Adrenal gland (tissue), 5 donors: Measurements from ENCODE around the gene GLRB.

ENCODE experiments used
- POLR2A ChIP-seq, 2 donors: fragments of 450-650 bp; IDR thresholded peaks; one replicate each; pipeline ENCODE4 v1.6.1; 2017; ENCODE audit warnings: antibody characterized with exemption in 2 of 2, mild to moderate bottlenecking in 2 of 2, moderate library complexity in 1 of 2
- TF ChIP-seq, protein P1 (sequence below), 6 experiments: fragments of 450-650 bp in 4 of 6; fragments of 200-600 bp in 2 of 6; sonication (generic) in 1 of 6; IDR thresholded peaks; 1 replicate in 5 of 6; 2 replicates in 1 of 6; pipeline versions ENCODE4 v1.5.1 to v1.8.0; 2016 to 2021; ENCODE audit warnings: antibody characterized with exemption in 6 of 6, mild to moderate bottlenecking in 2 of 6, moderate library complexity in 1 of 6
- donor health status: DM: no; HTN: no; CAD: no.

DNA sequence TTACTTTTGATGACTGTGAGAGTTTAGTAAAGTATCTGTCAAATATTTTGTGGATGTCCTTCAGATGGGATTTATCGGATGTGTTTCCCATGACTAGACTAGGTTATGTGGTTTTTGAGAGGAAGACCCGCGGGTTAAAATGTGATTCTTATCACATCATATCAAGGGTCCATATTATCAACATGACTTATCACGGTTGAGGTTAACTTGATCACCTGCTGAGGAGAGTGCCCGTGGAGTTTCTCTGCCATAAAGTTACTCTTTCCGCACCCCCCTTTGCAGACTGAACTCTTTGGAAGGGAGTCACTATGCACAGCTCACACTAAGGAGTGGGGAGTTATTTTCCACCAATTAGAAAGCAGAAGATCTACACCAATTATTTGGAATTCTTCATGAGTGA lies 38.7 kb downstream of the GLRB start:
- TF ChIP-seq, protein P1, sequence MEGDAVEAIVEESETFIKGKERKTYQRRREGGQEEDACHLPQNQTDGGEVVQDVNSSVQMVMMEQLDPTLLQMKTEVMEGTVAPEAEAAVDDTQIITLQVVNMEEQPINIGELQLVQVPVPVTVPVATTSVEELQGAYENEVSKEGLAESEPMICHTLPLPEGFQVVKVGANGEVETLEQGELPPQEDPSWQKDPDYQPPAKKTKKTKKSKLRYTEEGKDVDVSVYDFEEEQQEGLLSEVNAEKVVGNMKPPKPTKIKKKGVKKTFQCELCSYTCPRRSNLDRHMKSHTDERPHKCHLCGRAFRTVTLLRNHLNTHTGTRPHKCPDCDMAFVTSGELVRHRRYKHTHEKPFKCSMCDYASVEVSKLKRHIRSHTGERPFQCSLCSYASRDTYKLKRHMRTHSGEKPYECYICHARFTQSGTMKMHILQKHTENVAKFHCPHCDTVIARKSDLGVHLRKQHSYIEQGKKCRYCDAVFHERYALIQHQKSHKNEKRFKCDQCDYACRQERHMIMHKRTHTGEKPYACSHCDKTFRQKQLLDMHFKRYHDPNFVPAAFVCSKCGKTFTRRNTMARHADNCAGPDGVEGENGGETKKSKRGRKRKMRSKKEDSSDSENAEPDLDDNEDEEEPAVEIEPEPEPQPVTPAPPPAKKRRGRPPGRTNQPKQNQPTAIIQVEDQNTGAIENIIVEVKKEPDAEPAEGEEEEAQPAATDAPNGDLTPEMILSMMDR (IDR thresholded peaks at IDR 0.05), result no peak
- no peak for TF ChIP-seq POLR2A (IDR thresholded peaks at IDR 0.05)
